ENCODE data around the gene PRLH.

GRCh38 chr2:237517990-237518389, 48.4 kb upstream of the PRLH start:
- TF ChIP-seq POLR2A (IDR thresholded peaks at IDR 0.05; ENCODE audit: low read length) (no peak), GATA1 (IDR thresholded peaks at IDR 0.05; ENCODE audit: low read depth, low read length) (no peak)

All from erythroblast (primary cell).